T-helper 2 cell treated with Interferon-gamma antibody and Interleukin-4, amounts not matched to agents 5 μg/mL and 100 μg/mL, for 36 hours (primary cell): ENCODE data around the gene BRINP1.

ENCODE experiments used
- DNase-seq: peaks from one replicate; pipeline ENCODE4 v3.0.0; 2021; ENCODE audit warnings: low spot score
- H3K27ac Mint-ChIP-seq: one replicate; pipeline ENCODE4 v1.8.0; 2021; ENCODE audit warnings: mild to moderate bottlenecking, mixed read lengths
- H3K27me3 Mint-ChIP-seq: one replicate; pipeline ENCODE4 v1.8.0; 2021; ENCODE audit warnings: low read depth, mixed read lengths
- H3K36me3 Mint-ChIP-seq: one replicate; pipeline ENCODE4 v1.8.0; 2021; ENCODE audit warnings: low read depth, mixed read lengths
- H3K4me1 Mint-ChIP-seq: one replicate; pipeline ENCODE4 v1.8.0; 2021; ENCODE audit warnings: low read depth, mixed read lengths
- H3K4me3 Mint-ChIP-seq: one replicate; pipeline ENCODE4 v1.8.0; 2022; ENCODE audit warnings: mild to moderate bottlenecking, moderate library complexity, mixed read lengths
- H3K9me3 Mint-ChIP-seq: one replicate; pipeline ENCODE4 v1.8.0; 2021; ENCODE audit warnings: mixed read lengths

Gene BRINP1

GRCh38 chr9:119148855-119149254 is 220.4 kb downstream of the BRINP1 start:
- H3K36me3 Mint-ChIP-seq = no peaks in the 10 kb centered on the region
- H3K4me3 Mint-ChIP-seq = no peak overlapping the region
- no peaks in the 10 kb centered on the region for H3K9me3 Mint-ChIP-seq
- H3K4me1 Mint-ChIP-seq = no peaks in the 10 kb centered on the region
- no peak for DNase-seq
- no peaks in the 10 kb centered on the region for H3K27me3 Mint-ChIP-seq
- no peak overlapping the region for H3K27ac Mint-ChIP-seq

- H3K36me3 Mint-ChIP-seq = no peaks in the 10 kb centered on the region
These were observed 231.8 kb downstream of the BRINP1 start for GRCh38 chr9:119137479-119137878.

GRCh38 chr9:119126040-119126439 is 243.2 kb downstream of the BRINP1 start:
- Mint-ChIP-seq H3K36me3 (no peaks in the 10 kb centered on the region), H3K4me3 (no peak overlapping the region), H3K27ac (no peak overlapping the region), H3K9me3 (peaks cover 3% of the 10 kb centered on the region), H3K4me1 (no peaks in the 10 kb centered on the region), H3K27me3 (no peaks in the 10 kb centered on the region)
- DNase-seq = no peak

More at GRCh38 chr9:119137479-119137878, 231.8 kb downstream of the BRINP1 start:
- Mint-ChIP-seq H3K27me3 (no peaks in the 10 kb centered on the region), H3K4me1 (no peaks in the 10 kb centered on the region), H3K4me3 (no peak overlapping the region), H3K9me3 (peaks cover 4% of the 10 kb centered on the region), H3K27ac (no peak overlapping the region)
- DNase-seq = no peak

GRCh38 chr9:119121899-119122298 is 247.3 kb downstream of the BRINP1 start:
- no peak for DNase-seq
- peaks cover 6% of the 10 kb centered on the region for H3K9me3 Mint-ChIP-seq
- no peaks in the 10 kb centered on the region for H3K4me1 Mint-ChIP-seq
- H3K36me3 Mint-ChIP-seq = no peaks in the 10 kb centered on the region
- H3K4me3 Mint-ChIP-seq = no peak overlapping the region
- no peaks in the 10 kb centered on the region for H3K27me3 Mint-ChIP-seq
- H3K27ac Mint-ChIP-seq = no peak overlapping the region

GRCh38 chr9:119117409-119117808 is 251.8 kb downstream of the BRINP1 start:
- H3K36me3 Mint-ChIP-seq = no peaks in the 10 kb centered on the region
- no peaks in the 10 kb centered on the region for H3K27me3 Mint-ChIP-seq
- H3K4me1 Mint-ChIP-seq = no peaks in the 10 kb centered on the region
- no peak overlapping the region for H3K27ac Mint-ChIP-seq
- H3K4me3 Mint-ChIP-seq = no peak overlapping the region
- H3K9me3 Mint-ChIP-seq = peaks cover 3% of the 10 kb centered on the region
- no peak for DNase-seq
